ENCODE measurements around the gene HERC2.

GRCh38 chr15:28169366-28169765 lies 152.6 kb downstream of the HERC2 start:
- TF ChIP-seq CTCF (IDR thresholded peaks at IDR 0.05; ENCODE audit: insufficient read depth, low read length, poor library complexity, severe bottlenecking): no peak
- TF ChIP-seq EZH2phosphoT487 (conservative IDR thresholded peaks at IDR 0.05; ENCODE audit: low read length): no peak
